HepG2 (cell line): Measurements from ENCODE around the gene SIK3. TPM values are rescaled to one million over a fixed set of nuclear protein-coding genes. Genes with fewer than 3 reads are reported as not detected.

Source experiments
- EHMT2 ChIP-seq: fragments of 200-600 bp; sonication (generic); IDR thresholded peaks from 2 replicates; pipeline ENCODE4 v1.7.0; 2017; ENCODE audit warnings: antibody characterized with exemption, low read depth, low read length, borderline replicate concordance
- HES4 ChIP-seq: sonication (generic); formaldehyde crosslinking; IDR thresholded peaks from 2 replicates; pipeline ENCODE4 v1.9.0; 2021; ENCODE audit warnings: mild to moderate bottlenecking, missing genetic modification reagents, borderline replicate concordance
- HOXA9 ChIP-seq: sonication (generic); formaldehyde crosslinking; IDR thresholded peaks from 2 replicates; pipeline ENCODE4 v1.8.1; 2022; ENCODE audit warnings: missing genetic modification reagents, mild to moderate bottlenecking, moderate library complexity, borderline replicate concordance
- MBD4 ChIP-seq: IDR thresholded peaks from 2 replicates; pipeline ENCODE4 v1.6.1; 2012; ENCODE audit warnings: low read length, inconsistent platforms, borderline replicate concordance
- MED8 ChIP-seq: sonication (generic); formaldehyde crosslinking; IDR thresholded peaks from 2 replicates; pipeline ENCODE4 v1.8.1; 2023; ENCODE audit warnings: mild to moderate bottlenecking, missing genetic modification reagents; ENCODE audit not compliant: insufficient replicate concordance
- NCOA2 ChIP-seq: sonication (generic); formaldehyde crosslinking; IDR thresholded peaks from 2 replicates; pipeline ENCODE4 v1.8.0; 2022; ENCODE audit warnings: inconsistent platforms
- PHF20 ChIP-seq: sonication (generic); formaldehyde crosslinking; IDR thresholded peaks from 2 replicates; pipeline ENCODE4 v1.5.0; 2020; ENCODE audit warnings: mild to moderate bottlenecking, missing genetic modification reagents
- RXRB ChIP-seq: IDR thresholded peaks from 2 replicates; pipeline ENCODE4 v1.6.1; 2016; ENCODE audit warnings: borderline replicate concordance, missing genetic modification reagents, missing compliant biosample characterization
- SAP130 ChIP-seq: IDR thresholded peaks from 2 replicates; pipeline ENCODE4 v1.6.1; 2016; ENCODE audit warnings: low read depth
- SYNCRIP ChIP-seq: fragments of 200-400 bp; formaldehyde crosslinking; IDR thresholded peaks from 2 replicates; pipeline ENCODE4 v1.6.1; 2018; ENCODE audit warnings: mild to moderate bottlenecking, low read depth, low read length; ENCODE audit not compliant: insufficient read depth
- TAF1 ChIP-seq: sonication (generic); formaldehyde crosslinking; IDR thresholded peaks from 2 replicates; pipeline ENCODE4 v1.4.0; 2020; ENCODE audit warnings: missing genetic modification reagents
- ZNF264 ChIP-seq: sonication (generic); formaldehyde crosslinking; IDR thresholded peaks from 2 replicates; pipeline ENCODE4 v1.4.0; 2020; ENCODE audit warnings: missing genetic modification reagents
- ZNF296 ChIP-seq: sonication (generic); formaldehyde crosslinking; conservative IDR thresholded peaks from 2 replicates; pipeline ENCODE4 v1.5.0; 2020; ENCODE audit warnings: mild to moderate bottlenecking, missing genetic modification reagents
- polyA plus RNA-seq, 8 experiments: library from polyadenylated mRNA; depleted of rRNA in 3 of 8; stranded (reverse) in 7 of 8; unstranded in 1 of 8; fragments of >200 nt; fragmentation: Illumina TruSeq in 4 of 8; extraction: Trizol in 4 of 8; gene quantifications; 2 replicates each; pipeline versions ENCODE4 v1.2.1 to v1.2.3, GENCODE V29; 2011 to 2016; ENCODE audit warnings: low read depth in 4 of 8, missing spikeins in 1 of 8, mixed read lengths in 1 of 8; ENCODE audit not compliant: insufficient read depth in 1 of 8
- total RNA-seq, 5 experiments: library from RNA; depleted of rRNA; stranded (reverse); fragments of >200 nt; fragmentation: Illumina TruSeq; extraction: Trizol; gene quantifications; 2 replicates each; pipeline ENCODE4 v1.2.3, GENCODE V29; 2016; ENCODE audit warnings: low read depth in 1 of 5
- TF ChIP-seq, protein P1 (sequence below): sonication (generic); formaldehyde crosslinking; IDR thresholded peaks from 2 replicates; pipeline ENCODE4 v1.8.0; 2023; ENCODE audit warnings: mild to moderate bottlenecking, missing genetic modification reagents
- TF ChIP-seq, protein P2 (sequence below): sonication (generic); formaldehyde crosslinking; IDR thresholded peaks from one replicate; pipeline ENCODE4 v1.5.1; 2020; ENCODE audit warnings: mild to moderate bottlenecking, missing genetic modification reagents; ENCODE audit errors: not compliant biosample characterization
- TF ChIP-seq, protein P3 (sequence below): sonication (generic); formaldehyde crosslinking; IDR thresholded peaks from 2 replicates; pipeline ENCODE4 v1.4.0; 2020; ENCODE audit warnings: mild to moderate bottlenecking, missing genetic modification reagents
- TF ChIP-seq, protein P4 (sequence below): sonication (generic); IDR thresholded peaks from 2 replicates; pipeline ENCODE4 v1.6.1; 2016; ENCODE audit warnings: low read depth, borderline replicate concordance
- TF ChIP-seq, protein P5 (sequence below): sonication (generic); formaldehyde crosslinking; IDR thresholded peaks from 2 replicates; pipeline ENCODE4 v1.5.0; 2020; ENCODE audit warnings: missing genetic modification reagents

The SIK3 gene
- total and polyA plus RNA-seq, 2 of the 13 experiments (the other 11 are each of a cell fraction or from before 2014, with no cell fraction given): 5.7 to 9.8 TPM

DNA sequence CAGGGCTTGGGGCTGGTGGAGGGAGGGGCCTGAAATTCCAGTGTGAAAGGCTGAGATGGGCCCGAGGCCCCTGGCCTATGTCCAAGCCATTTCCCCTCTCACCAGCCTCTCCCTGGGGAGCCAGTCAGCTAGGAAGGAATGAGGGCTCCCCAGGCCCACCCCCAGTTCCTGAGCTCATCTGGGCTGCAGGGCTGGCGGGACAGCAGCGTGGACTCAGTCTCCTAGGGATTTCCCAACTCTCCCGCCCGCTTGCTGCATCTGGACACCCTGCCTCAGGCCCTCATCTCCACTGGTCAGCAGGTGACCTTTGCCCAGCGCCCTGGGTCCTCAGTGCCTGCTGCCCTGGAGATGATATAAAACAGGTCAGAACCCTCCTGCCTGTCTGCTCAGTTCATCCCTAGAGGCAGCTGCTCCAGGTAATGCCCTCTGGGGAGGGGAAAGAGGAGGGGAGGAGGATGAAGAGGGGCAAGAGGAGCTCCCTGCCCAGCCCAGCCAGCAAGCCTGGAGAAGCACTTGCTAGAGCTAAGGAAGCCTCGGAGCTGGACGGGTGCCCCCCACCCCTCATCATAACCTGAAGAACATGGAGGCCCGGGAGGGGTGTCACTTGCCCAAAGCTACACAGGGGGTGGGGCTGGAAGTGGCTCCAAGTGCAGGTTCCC is 268.6 kb downstream of the SIK3 start, which contains the start of gene APOC3 (continued):
- TF ChIP-seq MBD4: no peak
- TF ChIP-seq SYNCRIP: no peak
- TF ChIP-seq RXRB: peak; percentile 68; the same call in 1 of the 2 replicates
- no peak for TF ChIP-seq EHMT2
- TF ChIP-seq, protein P1, sequence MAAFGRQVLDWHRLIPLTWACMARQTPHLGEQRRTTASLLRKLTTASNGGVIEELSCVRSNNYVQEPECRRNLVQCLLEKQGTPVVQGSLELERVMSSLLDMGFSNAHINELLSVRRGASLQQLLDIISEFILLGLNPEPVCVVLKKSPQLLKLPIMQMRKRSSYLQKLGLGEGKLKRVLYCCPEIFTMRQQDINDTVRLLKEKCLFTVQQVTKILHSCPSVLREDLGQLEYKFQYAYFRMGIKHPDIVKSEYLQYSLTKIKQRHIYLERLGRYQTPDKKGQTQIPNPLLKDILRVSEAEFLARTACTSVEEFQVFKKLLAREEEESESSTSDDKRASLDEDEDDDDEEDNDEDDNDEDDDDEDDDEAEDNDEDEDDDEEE (CRISPR knock-in tag): 0 out of 2 replicates have a peak, but pooled peaks have one; percentile 17
- TF ChIP-seq MED8: peak; percentile 90
- TF ChIP-seq HES4 (CRISPR knock-in tag): peak; percentile 68; the same call in 1 of the 2 replicates
- TF ChIP-seq PHF20 (CRISPR knock-in tag): no peak
- TF ChIP-seq, protein P2, sequence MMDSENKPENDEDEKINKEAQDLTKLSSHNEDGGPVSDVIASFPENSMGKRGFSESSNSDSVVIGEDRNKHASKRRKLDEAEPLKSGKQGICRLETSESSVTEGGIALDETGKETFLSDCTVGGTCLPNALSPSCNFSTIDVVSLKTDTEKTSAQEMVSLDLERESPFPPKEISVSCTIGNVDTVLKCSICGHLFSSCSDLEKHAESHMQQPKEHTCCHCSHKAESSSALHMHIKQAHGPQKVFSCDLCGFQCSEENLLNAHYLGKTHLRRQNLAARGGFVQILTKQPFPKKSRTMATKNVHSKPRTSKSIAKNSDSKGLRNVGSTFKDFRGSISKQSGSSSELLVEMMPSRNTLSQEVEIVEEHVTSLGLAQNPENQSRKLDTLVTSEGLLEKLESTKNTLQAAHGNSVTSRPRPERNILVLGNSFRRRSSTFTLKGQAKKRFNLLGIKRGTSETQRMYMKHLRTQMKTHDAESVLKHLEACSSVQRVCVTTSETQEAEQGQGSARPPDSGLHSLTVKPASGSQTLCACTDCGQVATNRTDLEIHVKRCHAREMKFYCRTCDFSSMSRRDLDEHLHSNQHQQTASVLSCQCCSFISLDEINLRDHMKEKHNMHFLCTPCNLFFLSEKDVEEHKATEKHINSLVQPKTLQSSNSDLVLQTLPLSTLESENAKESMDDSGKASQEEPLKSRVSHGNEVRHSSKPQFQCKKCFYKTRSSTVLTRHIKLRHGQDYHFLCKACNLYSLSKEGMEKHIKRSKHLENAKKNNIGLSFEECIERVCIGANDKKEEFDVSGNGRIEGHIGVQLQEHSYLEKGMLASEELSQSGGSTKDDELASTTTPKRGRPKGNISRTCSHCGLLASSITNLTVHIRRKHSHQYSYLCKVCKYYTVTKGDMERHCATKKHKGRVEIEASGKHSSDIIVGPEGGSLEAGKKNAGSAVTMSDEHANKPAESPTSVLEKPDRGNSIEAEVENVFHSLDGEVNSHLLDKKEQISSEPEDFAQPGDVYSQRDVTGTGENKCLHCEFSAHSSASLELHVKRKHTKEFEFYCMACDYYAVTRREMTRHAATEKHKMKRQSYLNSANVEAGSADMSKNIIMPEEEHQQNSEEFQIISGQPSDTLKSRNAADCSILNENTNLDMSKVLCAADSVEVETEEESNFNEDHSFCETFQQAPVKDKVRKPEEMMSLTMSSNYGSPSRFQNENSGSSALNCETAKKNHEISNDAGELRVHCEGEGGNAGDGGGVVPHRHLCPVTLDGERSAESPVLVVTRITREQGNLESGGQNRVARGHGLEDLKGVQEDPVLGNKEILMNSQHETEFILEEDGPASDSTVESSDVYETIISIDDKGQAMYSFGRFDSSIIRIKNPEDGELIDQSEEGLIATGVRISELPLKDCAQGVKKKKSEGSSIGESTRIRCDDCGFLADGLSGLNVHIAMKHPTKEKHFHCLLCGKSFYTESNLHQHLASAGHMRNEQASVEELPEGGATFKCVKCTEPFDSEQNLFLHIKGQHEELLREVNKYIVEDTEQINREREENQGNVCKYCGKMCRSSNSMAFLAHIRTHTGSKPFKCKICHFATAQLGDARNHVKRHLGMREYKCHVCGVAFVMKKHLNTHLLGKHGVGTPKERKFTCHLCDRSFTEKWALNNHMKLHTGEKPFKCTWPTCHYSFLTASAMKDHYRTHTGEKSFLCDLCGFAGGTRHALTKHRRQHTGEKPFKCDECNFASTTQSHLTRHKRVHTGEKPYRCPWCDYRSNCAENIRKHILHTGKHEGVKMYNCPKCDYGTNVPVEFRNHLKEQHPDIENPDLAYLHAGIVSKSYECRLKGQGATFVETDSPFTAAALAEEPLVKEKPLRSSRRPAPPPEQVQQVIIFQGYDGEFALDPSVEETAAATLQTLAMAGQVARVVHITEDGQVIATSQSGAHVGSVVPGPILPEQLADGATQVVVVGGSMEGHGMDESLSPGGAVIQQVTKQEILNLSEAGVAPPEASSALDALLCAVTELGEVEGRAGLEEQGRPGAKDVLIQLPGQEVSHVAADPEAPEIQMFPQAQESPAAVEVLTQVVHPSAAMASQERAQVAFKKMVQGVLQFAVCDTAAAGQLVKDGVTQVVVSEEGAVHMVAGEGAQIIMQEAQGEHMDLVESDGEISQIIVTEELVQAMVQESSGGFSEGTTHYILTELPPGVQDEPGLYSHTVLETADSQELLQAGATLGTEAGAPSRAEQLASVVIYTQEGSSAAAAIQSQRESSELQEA (CRISPR knock-in tag): no peak
- TF ChIP-seq, protein P3, sequence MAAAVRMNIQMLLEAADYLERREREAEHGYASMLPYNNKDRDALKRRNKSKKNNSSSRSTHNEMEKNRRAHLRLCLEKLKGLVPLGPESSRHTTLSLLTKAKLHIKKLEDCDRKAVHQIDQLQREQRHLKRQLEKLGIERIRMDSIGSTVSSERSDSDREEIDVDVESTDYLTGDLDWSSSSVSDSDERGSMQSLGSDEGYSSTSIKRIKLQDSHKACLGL (CRISPR knock-in tag): no peak; the same call in 1 of the 2 replicates
- TF ChIP-seq, protein P4, sequence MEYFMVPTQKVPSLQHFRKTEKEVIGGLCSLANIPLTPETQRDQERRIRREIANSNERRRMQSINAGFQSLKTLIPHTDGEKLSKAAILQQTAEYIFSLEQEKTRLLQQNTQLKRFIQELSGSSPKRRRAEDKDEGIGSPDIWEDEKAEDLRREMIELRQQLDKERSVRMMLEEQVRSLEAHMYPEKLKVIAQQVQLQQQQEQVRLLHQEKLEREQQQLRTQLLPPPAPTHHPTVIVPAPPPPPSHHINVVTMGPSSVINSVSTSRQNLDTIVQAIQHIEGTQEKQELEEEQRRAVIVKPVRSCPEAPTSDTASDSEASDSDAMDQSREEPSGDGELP: peak; percentile 92; the same call in 1 of the 2 replicates
- TF ChIP-seq ZNF296: peak; percentile 99
- peak; percentile 86 for TF ChIP-seq SAP130 (CRISPR knock-in tag)
- no peak for TF ChIP-seq HOXA9
- TF ChIP-seq, protein P5, sequence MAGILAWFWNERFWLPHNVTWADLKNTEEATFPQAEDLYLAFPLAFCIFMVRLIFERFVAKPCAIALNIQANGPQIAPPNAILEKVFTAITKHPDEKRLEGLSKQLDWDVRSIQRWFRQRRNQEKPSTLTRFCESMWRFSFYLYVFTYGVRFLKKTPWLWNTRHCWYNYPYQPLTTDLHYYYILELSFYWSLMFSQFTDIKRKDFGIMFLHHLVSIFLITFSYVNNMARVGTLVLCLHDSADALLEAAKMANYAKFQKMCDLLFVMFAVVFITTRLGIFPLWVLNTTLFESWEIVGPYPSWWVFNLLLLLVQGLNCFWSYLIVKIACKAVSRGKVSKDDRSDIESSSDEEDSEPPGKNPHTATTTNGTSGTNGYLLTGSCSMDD (CRISPR knock-in tag): no peak
- TF ChIP-seq NCOA2: peak; percentile 64
- TF ChIP-seq ZNF264: no peak
- peak; percentile 73 for TF ChIP-seq TAF1 (CRISPR knock-in tag)
